ENCODE measurements around the gene DIS3L2. TPM values are rescaled to one million over a fixed set of nuclear protein-coding genes. Genes with fewer than 3 reads are reported as not detected.

Gene DIS3L2
- total RNA-seq, 6 donors from 2014 or later, result 31.2 to 98.5 (median 50.3) TPM

- DNase-seq, result peak in 1 of 2 donors; percentile 1
- peaks cover 0 to 5% (median 0%) of the 10 kb centered on the region in 4 donors for H3K36me3 ChIP-seq
- TF ChIP-seq CTCF (IDR thresholded peaks at IDR 0.05) (no peak), POLR2A (IDR thresholded peaks at IDR 0.05) (no peak), EP300 (IDR thresholded peaks at IDR 0.05) (no peak), POLR2AphosphoS5 (IDR thresholded peaks at IDR 0.05) (no peak)
- H3K27me3 ChIP-seq, result no peaks in the 10 kb centered on the region
- H3K4me1 ChIP-seq, result no peaks in the 10 kb centered on the region
- 76 to 93% methylated on average over 4 of the region's 4 CpGs for whole genome bisulfite sequencing, 2 donors
- ATAC-seq (ENCODE audit: low FRiP score in 2 of 2), result no peak
- no peak overlapping the region for H3K27ac ChIP-seq
- no peak overlapping the region for H3K4me3 ChIP-seq
- no peaks in the 10 kb centered on the region for H3K9me3 ChIP-seq
Observed at GRCh38 chr2:232341739-232342126, 380.2 kb downstream of the DIS3L2 start.

GRCh38 chr2:232342635-232343565, 381.4 kb downstream of the DIS3L2 start:
- TF ChIP-seq EP300 (IDR thresholded peaks at IDR 0.05) (no peak), CTCF (IDR thresholded peaks at IDR 0.05) (no peak), POLR2A (IDR thresholded peaks at IDR 0.05) (no peak), POLR2AphosphoS5 (IDR thresholded peaks at IDR 0.05) (no peak)
- WGBS, 2 donors, result 56 to 84% methylated on average over 11 to 19 of the region's 19 CpGs

GRCh38 chr2:232343821-232344220, 382.3 kb downstream of the DIS3L2 start:
- Histone ChIP-seq H3K27me3 (no peaks in the 10 kb centered on the region), H3K9me3 (no peaks in the 10 kb centered on the region), H3K4me1 (no peaks in the 10 kb centered on the region), H3K27ac (no peak overlapping the region), H3K36me3 (no peaks in the 10 kb centered on the region), H3K4me3 (no peak overlapping the region)
- ATAC-seq (ENCODE audit: low FRiP score in 2 of 2) (no peak), DNase-seq (no peak)
- TF ChIP-seq CTCF (IDR thresholded peaks at IDR 0.05) (no peak), POLR2AphosphoS5 (IDR thresholded peaks at IDR 0.05) (no peak), POLR2A (IDR thresholded peaks at IDR 0.05) (no peak), EP300 (IDR thresholded peaks at IDR 0.05) (no peak)
- whole genome bisulfite sequencing, 2 donors, result 50% methylated on average over 6 of the region's 6 CpGs

More at GRCh38 chr2:232342635-232343565, 381.4 kb downstream of the DIS3L2 start:
- H3K36me3 ChIP-seq, result no peaks in the 10 kb centered on the region
- H3K9me3 ChIP-seq, result no peaks in the 10 kb centered on the region
- no peaks in the 10 kb centered on the region for H3K27me3 ChIP-seq
- ATAC-seq (ENCODE audit: low FRiP score in 2 of 2), result no peak
- H3K27ac ChIP-seq, result no peak overlapping the region
- H3K4me1 ChIP-seq, result no peaks in the 10 kb centered on the region
- no peak for DNase-seq
- no peak overlapping the region for H3K4me3 ChIP-seq

GRCh38 chr2:232345251-232345650, 383.7 kb downstream of the DIS3L2 start:
- Histone ChIP-seq H3K4me3 (no peak overlapping the region), H3K9me3 (no peaks in the 10 kb centered on the region), H3K36me3 (no peaks in the 10 kb centered on the region), H3K27ac (no peak overlapping the region), H3K4me1 (no peaks in the 10 kb centered on the region), H3K27me3 (peaks cover 0 to 5% (median 2%) of the 10 kb centered on the region in 4 donors)
- TF ChIP-seq POLR2AphosphoS5 (IDR thresholded peaks at IDR 0.05) (no peak), POLR2A (IDR thresholded peaks at IDR 0.05) (no peak), CTCF (IDR thresholded peaks at IDR 0.05) (no peak), EP300 (IDR thresholded peaks at IDR 0.05) (no peak)
- DNase-seq (peak in 1 of 2 donors; percentile 61), ATAC-seq (ENCODE audit: low FRiP score in 2 of 2) (no peak)
- WGBS, 2 donors, result 95 to 96% methylated on average over 2 to 3 of the region's 8 CpGs
